Measurements from ENCODE around the gene ASMTL.

GRCh38 chrX:1465286-1466231 is 12.8 kb upstream of the ASMTL start:
- TF ChIP-seq CTCF (IDR thresholded peaks at IDR 0.05) (no peak), EZH2 (IDR thresholded peaks at IDR 0.05) (no peak), EZH2phosphoT487 (IDR thresholded peaks at IDR 0.05) (no peak)
